ENCODE measurements around the gene C11orf65.

Gene C11orf65

GRCh38 chr11:108467091-108467823 is at the start of gene C11orf65:
Gene C11orf65 (minus strand): TSS chr11:108467529. CDS start chr11:108461559, 5,970 bp downstream.
- H3K27ac ChIP-seq = peak within 1 kb of the TSS; percentile 96
- DNase-seq (ENCODE audit: low read depth, low spot score) = peak; percentile 65

- no peak for DNase-seq (ENCODE audit: low read depth, low spot score)
- no peak overlapping the region for H3K27ac ChIP-seq
Measured at GRCh38 chr11:108516125-108516524, 48.8 kb upstream of the C11orf65 start.

- no peak for DNase-seq (ENCODE audit: low read depth, low spot score)
- H3K27ac ChIP-seq = peak overlapping the region; percentile 51
Measured at GRCh38 chr11:108512708-108513107, 45.4 kb upstream of the C11orf65 start.

- H3K27ac ChIP-seq = peak overlapping the region; percentile 51
Measured at GRCh38 chr11:108511851-108512474, 44.6 kb upstream of the C11orf65 start.

GRCh38 chr11:108508653-108509593 is 41.6 kb upstream of the C11orf65 start:
- peak overlapping the region; percentile 42 for H3K27ac ChIP-seq
- DNase-seq (ENCODE audit: low read depth, low spot score) = no peak

More at GRCh38 chr11:108511851-108512474, 44.6 kb upstream of the C11orf65 start:
- peak; percentile 72 for DNase-seq (ENCODE audit: low read depth, low spot score)

- no peak overlapping the region for H3K27ac ChIP-seq
Measured at GRCh38 chr11:108501396-108501795, 34.1 kb upstream of the C11orf65 start.

GRCh38 chr11:108500721-108501120 is 33.4 kb upstream of the C11orf65 start:
- no peak for DNase-seq (ENCODE audit: low read depth, low spot score)
- no peak overlapping the region for H3K27ac ChIP-seq

More at GRCh38 chr11:108501396-108501795, 34.1 kb upstream of the C11orf65 start:
- DNase-seq (ENCODE audit: low read depth, low spot score) = no peak

- no peak for DNase-seq (ENCODE audit: low read depth, low spot score)
- H3K27ac ChIP-seq = no peak overlapping the region
Measured at GRCh38 chr11:108500169-108500568, 32.8 kb upstream of the C11orf65 start.

- no peak for DNase-seq (ENCODE audit: low read depth, low spot score)
- H3K27ac ChIP-seq = no peak overlapping the region
Measured at GRCh38 chr11:108498816-108499408, 31.6 kb upstream of the C11orf65 start.

- peak within 1 kb of the TSS; percentile 73 for H3K27ac ChIP-seq
- DNase-seq (ENCODE audit: low read depth, low spot score) = no peak
Measured at GRCh38 chr11:108498046-108498815, 30.9 kb upstream of the C11orf65 start, which contains the start of gene POGLUT3. Gene POGLUT3 (minus strand): TSS chr11:108498384. CDS start chr11:108498366, 18 bp downstream.

- peak overlapping the region; percentile 73 for H3K27ac ChIP-seq
- DNase-seq (ENCODE audit: low read depth, low spot score) = peak; percentile 75
Measured at GRCh38 chr11:108497317-108498045, 30.2 kb upstream of the C11orf65 start.

- peak overlapping the region; percentile 73 for H3K27ac ChIP-seq
- no peak for DNase-seq (ENCODE audit: low read depth, low spot score)
Measured at GRCh38 chr11:108496643-108497256, 29.4 kb upstream of the C11orf65 start.

- no peak overlapping the region for H3K27ac ChIP-seq
- DNase-seq (ENCODE audit: low read depth, low spot score) = no peak
Measured at GRCh38 chr11:108495326-108495725, 28.0 kb upstream of the C11orf65 start.

GRCh38 chr11:108494182-108494581 is 26.9 kb upstream of the C11orf65 start:
- DNase-seq (ENCODE audit: low read depth, low spot score) = no peak
- H3K27ac ChIP-seq = no peak overlapping the region

GRCh38 chr11:108491936-108492335 is 24.6 kb upstream of the C11orf65 start:
- DNase-seq (ENCODE audit: low read depth, low spot score) = no peak

GRCh38 chr11:108486828-108487227 is 19.5 kb upstream of the C11orf65 start:
- DNase-seq (ENCODE audit: low read depth, low spot score) = no peak
- H3K27ac ChIP-seq = no peak overlapping the region

More at GRCh38 chr11:108491936-108492335, 24.6 kb upstream of the C11orf65 start:
- H3K27ac ChIP-seq = no peak overlapping the region

GRCh38 chr11:108486331-108486730 is 19.0 kb upstream of the C11orf65 start:
- no peak for DNase-seq (ENCODE audit: low read depth, low spot score)
- no peak overlapping the region for H3K27ac ChIP-seq

- H3K27ac ChIP-seq = no peak overlapping the region
- DNase-seq (ENCODE audit: low read depth, low spot score) = peak; percentile 8
Measured at GRCh38 chr11:108483163-108483562, 15.8 kb upstream of the C11orf65 start.
